GM18519 (cell line): Measurements from ENCODE around the gene MIEF1.

Source experiments
- ATAC-seq: cut with Tn5 transposase; IDR thresholded peaks from one replicate; pipeline ENCODE4 v1.9.1; 2021; ENCODE audit warnings: mild to moderate bottlenecking, moderate library complexity; ENCODE audit not compliant: unreplicated experiment, low FRiP score

MIEF1 gene

DNA sequence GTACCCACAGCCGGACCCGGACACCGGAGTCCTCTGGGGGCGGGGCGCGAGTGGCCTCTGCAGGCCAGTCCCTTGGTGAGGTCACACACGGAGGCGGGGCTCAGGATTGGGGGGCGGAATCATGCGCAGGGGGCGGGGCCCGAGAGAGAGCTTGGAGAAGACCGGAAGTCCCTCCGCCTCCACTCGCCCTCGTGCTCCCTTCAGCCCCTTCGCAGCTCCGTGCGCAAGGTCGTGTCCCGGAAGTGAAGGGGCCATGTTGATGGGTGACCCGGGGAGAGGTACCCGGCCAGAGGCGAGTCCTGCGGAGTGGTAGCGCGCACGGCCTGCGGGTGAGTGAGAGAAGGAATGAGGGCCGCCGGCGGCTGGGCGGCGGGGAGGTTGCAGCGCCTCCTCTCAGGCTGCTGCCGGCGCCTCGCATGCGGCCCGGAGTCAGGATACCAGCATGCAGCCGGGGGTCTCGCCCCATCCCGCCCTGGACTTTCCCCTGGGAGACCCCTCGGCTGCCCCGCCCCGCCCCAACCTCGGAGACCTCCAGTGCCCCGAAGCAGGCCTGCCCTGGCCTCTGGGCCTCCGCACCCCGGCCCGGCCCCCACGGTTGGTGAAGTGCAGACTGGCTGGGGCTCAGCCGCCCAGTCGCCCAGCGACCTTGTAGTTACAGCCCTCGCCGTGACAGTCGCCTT, at the start of gene MIEF1:
Gene MIEF1, plus strand, starts transcription at position 182 of the 680 bp plus-strand sequence. CDS start 9,005 bp downstream, outside the sequence.
- peak; percentile 66 for ATAC-seq

DNA sequence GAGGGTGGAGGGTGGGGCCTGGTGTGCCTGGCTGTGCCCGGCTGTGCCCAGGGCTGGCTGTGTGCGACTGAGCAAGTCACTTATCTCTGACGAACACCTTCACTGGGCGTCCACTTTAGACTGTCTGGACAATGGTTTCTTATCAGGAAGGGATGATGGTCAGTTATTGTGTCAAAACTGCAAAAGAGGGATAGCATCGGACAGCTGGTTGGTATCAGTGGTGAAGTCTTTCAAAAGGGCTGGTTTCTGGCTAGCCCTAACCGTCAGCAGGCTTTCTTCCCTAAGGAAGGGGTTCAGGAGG, 49.4 kb upstream of the MIEF1 start:
- no peak for ATAC-seq

DNA sequence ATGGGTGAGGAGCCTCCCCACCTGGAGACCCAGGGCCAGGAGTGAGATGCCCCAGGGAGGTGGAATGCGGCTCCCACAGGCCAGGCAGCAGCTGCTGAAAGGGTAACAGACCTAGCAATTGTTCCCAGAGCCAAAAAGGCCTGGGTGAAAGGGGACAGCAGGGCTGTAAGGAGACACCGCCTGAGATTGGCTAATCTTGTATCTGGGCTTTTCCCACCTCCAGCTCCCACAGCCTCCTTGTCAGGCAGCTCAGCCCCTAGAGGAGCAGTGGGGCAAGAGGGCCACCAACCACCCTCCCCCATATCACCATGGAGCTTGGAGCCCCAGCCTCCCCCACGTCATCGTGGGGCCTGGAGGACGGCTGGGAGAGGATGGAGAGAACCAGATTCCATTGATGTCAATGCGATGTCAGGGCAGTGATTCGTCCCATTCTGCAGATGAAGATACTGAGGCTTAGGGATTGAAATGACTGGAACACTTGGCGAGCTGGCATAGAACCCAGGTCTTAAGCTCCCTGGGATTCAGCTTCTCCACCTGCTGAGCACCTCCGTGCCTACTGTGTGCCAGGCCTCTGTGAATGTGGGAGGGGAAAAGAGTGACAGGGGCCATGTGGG, 48.2 kb upstream of the MIEF1 start:
- no peak for ATAC-seq

GRCh38 chr22:39454385-39454871, 47.7 kb upstream of the MIEF1 start:
- ATAC-seq, result no peak

- ATAC-seq, result no peak
Measured at GRCh38 chr22:39456522-39457197, 45.4 kb upstream of the MIEF1 start, which contains the start of gene MGAT3. TSS of gene MGAT3 (plus strand) at chr22:39457012. CDS start at chr22:39487348, 30,336 bp downstream.

DNA sequence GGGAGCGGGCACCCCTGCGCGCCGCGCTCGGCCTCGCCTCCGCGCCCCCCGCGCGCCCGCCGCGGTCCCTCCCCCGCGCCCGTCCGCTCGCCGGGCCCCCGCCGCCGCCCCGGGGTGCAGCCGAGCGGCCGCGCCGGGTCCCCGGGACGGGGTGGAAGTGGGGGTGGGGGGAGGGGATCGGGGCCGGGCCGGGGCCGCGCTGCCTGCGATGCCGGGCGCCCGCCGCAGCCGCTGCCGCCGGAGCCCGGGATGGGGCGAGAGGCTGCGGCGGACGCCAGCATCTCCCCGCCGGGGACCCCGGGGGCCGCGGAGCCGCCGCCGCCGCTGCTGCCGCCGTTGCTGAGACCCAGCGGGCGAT, 44.9 kb upstream of the MIEF1 start:
- ATAC-seq, result no peak

DNA sequence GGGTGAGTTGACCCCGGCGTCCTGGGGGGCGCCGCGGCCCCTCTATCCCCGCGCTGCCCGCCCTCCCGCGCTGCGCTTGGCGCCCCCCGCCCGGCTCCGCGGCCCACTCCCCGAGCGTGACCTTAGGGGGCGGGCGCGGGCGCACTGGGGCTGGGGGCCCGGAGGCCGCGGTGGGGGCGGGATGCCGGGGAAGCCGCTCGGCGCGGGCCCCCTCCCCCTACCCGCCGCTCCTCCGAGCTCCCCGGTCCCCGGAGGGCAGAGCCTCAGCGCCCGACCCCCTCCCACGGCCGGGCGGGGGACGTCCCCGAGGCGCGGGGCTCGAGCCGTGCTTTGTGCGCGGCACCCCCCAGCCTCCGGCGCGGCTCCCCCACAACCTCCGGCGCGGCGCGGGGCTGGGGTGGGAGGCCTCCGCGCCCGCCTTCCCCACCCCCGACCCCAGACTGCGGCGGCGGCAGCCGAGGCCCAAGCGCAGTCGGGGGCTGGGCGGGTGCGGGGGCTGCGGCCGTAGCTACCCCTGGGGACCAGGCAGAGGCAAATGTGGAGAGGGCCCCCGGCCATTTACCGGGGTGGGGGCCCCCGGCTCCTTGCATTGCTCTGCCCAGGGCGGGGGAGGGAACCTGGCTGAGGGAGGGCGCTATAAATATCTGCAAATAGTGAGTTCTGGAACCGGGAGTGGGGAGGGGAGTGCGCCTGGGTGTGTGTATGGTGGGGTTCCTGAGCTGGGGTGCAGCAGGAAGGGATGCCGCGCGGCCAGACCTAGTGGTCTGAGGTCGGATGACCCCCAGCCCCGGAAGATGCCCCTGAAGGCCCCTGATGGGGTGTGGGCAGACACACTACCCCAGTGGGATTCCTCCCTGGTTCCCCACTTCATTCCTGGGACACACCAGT, 44.3 kb upstream of the MIEF1 start:
- no peak for ATAC-seq

DNA sequence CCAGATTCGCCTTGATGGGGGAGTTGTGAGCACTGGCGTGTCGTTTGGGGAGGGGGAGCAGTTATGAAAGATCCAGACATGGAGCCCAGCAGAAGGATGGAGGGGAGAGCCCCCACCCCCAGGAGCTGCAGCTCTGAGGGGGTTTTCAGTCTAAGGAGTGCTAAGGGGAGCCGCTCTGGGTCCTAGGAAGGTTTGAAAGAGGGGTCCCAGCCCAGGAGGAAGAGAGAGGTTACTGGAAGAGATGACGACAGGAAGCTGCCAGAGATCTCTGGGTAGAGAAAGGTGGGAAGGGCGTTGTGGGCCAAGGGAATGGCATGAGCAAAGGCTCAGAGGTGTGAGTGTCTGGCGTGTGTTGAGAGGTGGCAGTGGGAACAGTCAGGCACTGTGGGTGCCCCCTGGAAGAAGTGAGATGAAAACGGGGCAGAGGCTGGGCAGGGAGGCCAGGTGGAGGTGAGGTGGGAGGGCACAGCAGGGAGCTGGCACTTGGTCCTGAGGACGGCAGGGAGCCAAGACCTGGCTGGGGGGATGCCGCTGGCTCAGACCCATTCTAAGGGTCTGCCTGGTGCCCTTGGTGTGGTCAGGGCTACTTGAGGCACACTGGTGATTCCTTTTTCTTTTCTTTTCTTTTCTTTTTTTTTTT, 43.5 kb upstream of the MIEF1 start:
- ATAC-seq, result no peak

GRCh38 chr22:39459681-39460080, 42.4 kb upstream of the MIEF1 start:
- no peak for ATAC-seq

DNA sequence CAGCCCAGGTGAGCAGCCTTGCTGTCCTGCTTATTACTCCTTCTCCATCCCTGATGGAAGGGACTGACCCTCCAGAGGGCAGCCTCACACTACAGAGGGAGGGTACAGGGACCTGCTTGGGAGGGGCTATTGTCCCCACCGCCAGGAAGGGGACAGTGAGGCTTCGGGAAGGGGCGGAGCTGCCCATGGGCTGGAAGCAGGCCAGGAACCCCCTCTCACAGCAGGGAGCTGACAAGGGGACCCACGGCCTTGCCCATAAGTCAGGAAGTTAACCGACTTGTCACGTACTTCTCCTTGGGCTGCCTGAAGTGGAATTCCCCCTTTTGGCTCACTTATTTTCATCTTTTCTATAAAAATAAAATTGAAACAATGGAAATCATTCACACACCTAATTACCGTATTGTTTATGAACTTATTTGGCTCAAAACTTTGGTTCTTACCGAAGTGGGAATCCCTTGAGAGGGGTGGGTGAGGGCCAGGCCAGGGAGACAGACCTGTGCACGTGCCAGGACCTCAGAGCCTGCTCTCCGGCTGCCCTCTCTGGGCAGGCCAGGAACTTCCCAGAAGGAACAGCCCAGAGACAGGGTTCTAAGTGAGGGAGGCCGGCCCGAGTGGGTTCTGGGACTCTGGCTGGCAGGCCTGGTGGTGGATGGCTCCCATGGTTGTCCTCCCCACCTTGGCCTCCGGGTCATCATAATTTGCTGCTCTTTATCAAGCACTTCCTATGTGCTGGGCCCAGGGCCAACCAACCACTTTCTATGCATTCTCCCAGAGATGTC, 39.5 kb upstream of the MIEF1 start:
- ATAC-seq, result no peak

DNA sequence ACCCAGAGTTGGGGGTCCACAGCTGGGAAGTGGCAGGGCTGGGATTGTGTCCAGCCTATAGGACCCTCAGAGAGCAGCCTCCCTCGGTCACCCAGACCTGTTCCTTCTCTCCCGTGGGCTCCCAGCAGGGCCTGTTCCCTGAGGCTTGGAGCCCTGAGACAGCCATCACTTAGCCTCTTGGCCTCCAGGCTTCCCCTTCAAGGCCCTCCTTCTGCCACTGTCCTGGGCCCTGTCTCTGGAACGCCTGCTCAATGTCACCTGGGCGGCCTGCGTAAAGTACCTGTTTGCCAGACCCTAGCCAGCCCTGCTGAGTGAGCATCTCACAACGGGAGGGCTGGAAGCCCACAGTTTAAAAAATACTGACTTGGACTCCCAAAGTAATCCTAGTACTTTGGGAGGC, 38.8 kb upstream of the MIEF1 start:
- no peak for ATAC-seq

DNA sequence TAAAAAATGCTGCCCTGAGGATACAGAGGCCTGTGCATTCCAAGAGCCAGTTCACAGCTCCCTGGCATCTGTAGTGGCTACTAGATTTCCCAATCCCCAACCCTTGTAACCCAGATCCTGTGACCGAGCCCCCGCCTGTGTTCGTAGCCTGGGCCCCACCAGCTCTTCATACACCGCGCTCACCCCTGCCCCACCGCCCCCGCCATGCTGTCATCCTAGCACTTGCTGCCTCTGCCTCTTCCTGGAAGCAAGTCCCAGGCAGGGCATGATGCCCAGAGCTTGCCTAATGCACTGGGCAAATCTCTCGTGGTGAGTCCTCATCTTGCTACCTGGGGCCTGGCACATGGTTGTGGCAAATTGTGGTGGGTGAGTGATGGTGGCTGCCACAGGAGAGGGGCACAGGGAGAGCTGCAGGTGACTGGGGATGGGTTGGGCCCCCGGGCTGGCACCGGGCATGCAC, 38.1 kb upstream of the MIEF1 start:
- ATAC-seq, result no peak

DNA sequence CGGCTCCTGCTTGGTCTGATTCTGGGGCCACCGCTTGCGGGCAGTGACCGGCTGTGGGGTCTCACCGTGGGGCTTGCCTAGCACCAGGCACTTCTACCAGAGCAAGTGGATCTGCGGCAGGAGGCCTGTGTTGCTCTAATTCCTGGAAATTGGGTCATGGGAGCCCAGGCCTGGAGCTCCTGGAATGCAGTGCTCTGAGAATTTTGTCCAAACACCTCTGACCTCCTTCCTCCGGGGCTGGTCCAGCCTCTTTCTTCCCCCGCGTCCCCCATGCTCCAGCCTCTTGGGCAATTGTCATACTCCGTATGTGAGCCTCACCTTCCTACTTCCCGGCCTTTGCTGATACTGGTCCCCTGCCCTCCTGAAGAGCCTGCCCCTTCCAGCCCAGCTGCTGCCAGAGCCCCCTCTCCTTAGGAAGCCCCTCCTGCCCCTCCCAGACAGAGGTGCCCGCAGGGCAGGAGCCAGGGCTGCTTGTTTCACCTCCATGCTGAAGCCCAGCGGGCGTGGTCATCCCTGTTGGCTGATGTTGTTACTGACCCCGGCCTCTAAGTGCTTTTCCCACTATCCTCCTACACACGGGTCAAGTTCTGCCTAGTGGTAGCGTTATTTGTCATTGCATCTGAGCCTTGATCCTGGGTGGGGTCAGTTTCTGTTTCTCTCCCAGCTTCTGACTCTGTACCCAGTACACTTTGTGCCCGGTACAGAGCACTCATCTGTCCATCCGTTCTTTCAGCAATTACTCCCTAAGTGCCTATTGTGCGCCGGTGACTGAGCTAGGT, 35.7 kb upstream of the MIEF1 start:
- no peak for ATAC-seq

DNA sequence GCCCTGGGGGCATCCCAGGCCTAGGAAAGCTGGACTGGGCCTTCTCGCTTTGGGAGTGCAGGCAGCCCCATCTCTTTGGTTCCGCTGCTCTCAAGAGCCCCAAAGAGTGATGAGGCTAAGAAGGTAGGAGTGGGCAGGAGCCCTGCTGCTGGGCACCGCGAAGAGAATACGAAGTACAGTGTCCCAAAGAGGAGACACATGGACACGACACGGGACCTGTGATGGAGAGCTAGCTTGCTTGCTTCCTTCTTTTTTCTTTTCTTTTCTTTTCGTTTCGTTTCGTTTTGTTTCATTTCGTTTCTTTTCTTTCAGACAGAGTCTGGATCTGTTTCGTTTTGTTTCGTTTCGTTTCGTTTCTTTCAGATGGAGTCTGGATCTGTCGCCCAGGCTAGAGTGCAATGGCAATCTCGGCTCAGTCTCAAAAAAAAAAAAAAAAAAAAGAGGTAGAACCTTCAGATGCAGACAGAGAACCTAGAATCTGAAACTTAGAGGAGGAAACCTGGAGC, 34.6 kb upstream of the MIEF1 start:
- ATAC-seq, result no peak

GRCh38 chr22:39468487-39469325, 33.4 kb upstream of the MIEF1 start:
- ATAC-seq, result no peak

GRCh38 chr22:39469326-39469680, 32.8 kb upstream of the MIEF1 start:
- no peak for ATAC-seq

DNA sequence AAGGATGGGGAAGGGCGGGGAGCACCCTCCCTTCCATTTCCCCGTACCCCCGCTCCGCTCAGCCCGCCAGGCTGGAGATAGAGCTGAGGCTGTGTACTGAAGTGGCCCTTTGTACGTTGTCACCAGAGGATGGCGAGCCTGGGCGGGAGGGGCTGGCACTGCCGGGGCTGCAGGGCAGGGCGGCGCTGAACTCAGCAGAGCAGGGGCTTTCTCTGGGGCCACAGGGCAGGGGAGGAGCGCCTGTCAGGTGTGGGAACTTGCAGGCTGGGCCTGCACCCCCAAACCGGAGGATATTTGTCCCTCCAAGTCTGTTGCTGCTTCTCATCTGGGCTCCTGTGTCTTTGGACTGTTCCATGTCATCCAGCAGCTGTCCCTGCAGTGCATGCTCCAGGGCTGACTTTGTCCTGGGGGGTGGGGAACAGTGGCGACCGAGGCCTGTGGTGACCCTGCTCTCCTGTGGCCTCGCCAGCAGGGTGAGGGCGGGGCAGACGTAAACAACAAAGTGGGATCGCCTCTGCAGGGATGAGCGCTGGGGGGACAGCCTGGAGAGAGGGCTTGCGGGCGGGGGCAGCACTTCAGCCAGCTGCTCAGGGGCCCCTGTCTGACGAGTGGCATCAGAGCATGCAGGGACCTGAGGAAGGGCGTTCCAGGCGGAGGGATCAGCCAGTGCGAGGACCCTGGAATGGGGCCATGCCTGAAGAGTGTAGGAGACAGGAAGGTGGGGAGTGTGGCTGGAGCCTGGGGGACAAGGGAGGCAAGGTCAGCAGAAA, 32.2 kb upstream of the MIEF1 start:
- no peak for ATAC-seq
